ENCODE data around the gene FUT7.

GRCh38 chr9:137025517-137025966, 6.3 kb downstream of the FUT7 start:
- TF ChIP-seq CTCF (IDR thresholded peaks at IDR 0.05 in 2 of 3, conservative IDR thresholded peaks at IDR 0.05 in 1 of 3; ENCODE audit: borderline replicate concordance in 1 of 3, insufficient read depth in 1 of 3, low read depth in 2 of 3, low read length in 2 of 3): no peak
- TF ChIP-seq POLR2A (IDR thresholded peaks at IDR 0.05; ENCODE audit: borderline replicate concordance, extremely low read depth, insufficient read depth, insufficient read length): no peak
- TF ChIP-seq, protein P1, sequence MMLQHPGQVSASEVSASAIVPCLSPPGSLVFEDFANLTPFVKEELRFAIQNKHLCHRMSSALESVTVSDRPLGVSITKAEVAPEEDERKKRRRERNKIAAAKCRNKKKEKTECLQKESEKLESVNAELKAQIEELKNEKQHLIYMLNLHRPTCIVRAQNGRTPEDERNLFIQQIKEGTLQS (IDR thresholded peaks at IDR 0.05): no peak
- TF ChIP-seq EGR1 (IDR thresholded peaks at IDR 0.05; ENCODE audit: low read depth): no peak
- TF ChIP-seq ZNF274 (IDR thresholded peaks at IDR 0.05; ENCODE audit: low read depth, low read length): no peak
- no peak for TF ChIP-seq FOSL1 (IDR thresholded peaks at IDR 0.05; ENCODE audit: low read depth)
- no peak for TF ChIP-seq EZH2 (IDR thresholded peaks at IDR 0.05)
- TF ChIP-seq ELF1 (IDR thresholded peaks at IDR 0.05; ENCODE audit: borderline replicate concordance, low read depth): no peak
- TF ChIP-seq REST (IDR thresholded peaks at IDR 0.05; ENCODE audit: low read depth): no peak
- no peak for TF ChIP-seq CEBPB (IDR thresholded peaks at IDR 0.05; ENCODE audit: low read depth)
- no peak for TF ChIP-seq RAD21 (IDR thresholded peaks at IDR 0.05; ENCODE audit: low read depth)
- no peak for TF ChIP-seq EZH2phosphoT487 (IDR thresholded peaks at IDR 0.05; ENCODE audit: borderline replicate concordance)
- TF ChIP-seq POLR2AphosphoS5 (IDR thresholded peaks at IDR 0.05; ENCODE audit: low read depth, low read length): no peak
